ENCODE results near the gene COL20A1. TPM values are rescaled to one million over a fixed set of nuclear protein-coding genes. Genes with fewer than 3 reads are reported as not detected.
"Not testable (repeated sequence)": the region's sequence is repeated elsewhere in the genome, so short reads cannot be mapped to it uniquely, and the experiment has no call there.

Gene COL20A1
- total and polyA plus RNA-seq, 5 experiments from 2014 or later, result 0.25 TPM; not detected in 4

DNA sequence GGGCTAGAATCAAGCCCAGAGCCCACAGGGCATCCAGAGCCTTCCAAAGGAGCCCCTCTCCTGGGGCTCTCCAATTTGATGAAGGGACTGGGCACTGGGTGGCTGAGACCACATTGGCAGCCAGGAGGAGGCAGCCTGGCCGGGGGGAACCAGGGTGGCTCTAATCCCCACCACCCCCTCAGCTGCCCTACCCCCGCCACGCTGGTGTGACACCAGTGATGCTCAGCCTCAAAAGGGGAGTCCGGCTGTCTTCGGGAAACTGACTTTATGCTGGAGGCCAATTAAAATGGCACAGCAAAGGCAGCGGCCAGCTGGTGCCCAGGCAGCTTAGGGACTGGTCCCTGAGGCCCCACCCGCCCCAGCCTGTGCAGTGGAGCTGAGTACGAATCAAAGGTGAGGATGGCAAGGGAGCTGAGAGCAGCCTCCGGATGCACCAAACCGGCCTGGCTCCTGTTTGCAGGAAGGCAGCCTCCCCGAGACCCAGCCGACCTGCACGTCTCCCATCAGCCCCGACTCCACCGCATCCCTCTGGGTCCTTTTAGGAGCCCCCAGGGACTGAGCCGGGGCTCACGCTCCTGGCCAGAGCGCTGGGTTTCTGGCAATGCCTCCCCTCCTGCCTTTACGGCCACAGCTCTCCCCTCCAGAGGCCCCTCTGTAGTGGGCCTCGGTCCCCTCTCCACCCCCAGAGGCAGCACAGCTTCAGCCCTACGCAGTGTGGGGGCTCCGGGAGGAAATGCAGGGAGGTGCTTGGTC, 39.7 kb downstream of the COL20A1 start:
- Mint-ChIP-seq H3K36me3 (peaks cover 0 to 7% (median 0%) of the 10 kb centered on the region in 3 donors), H3K9me3 (peaks cover 0 to 12% (median 8%) of the 10 kb centered on the region in 9 donors), H3K4me3 (no peak overlapping the region), H3K27me3 (peaks cover 13 to 48% (median 32%) of the 10 kb centered on the region in 5 donors), H3K27ac (no peak overlapping the region), H3K4me1 (no peaks in the 10 kb centered on the region)
- no peak for ATAC-seq
- DNase-seq, result no peak
- POLR2A ChIA-PET, result interaction anchor here (0.6 kb wide), 1 partner anchor 189 kb away, joined by 3 read pairs; no protein-coding TSS in a partner anchor

DNA sequence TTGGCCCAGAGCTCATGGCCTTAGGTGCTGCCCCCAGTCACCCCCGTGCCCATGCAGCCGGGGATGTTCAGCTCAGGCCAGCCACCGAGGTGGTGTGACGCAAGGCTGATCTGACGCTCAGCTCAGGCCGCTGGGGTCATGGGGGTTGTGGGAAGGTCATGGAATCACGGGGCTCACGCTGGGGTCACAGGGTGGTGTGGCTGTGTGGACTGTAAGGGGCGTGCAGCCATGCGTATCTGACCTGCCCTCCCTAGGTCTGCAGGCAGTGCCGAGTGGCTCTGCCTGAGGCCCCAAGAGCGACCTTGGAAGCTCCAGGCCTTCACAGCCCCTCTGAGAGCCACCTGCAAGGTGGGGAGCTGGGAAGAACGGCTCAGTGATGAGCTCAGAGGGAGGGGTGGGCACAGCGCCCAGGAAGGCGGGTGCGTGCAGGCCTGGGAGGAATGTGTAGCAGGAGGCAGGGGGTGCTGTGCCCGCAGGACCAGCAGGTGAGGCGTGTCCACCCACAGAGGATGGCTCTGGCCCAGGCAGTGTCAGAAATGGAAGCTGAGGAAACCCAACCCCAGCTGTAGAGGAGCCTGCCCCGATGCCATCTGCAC, 40.4 kb downstream of the COL20A1 start:
- DNase-seq, result no peak
- H3K4me3 Mint-ChIP-seq, result no peak overlapping the region
- peaks cover 15 to 55% (median 36%) of the 10 kb centered on the region in 5 donors for H3K27me3 Mint-ChIP-seq
- ATAC-seq, result no peak
- H3K27ac Mint-ChIP-seq, result no peak overlapping the region
- H3K9me3 Mint-ChIP-seq, result peaks cover 0 to 12% (median 8%) of the 10 kb centered on the region in 9 donors
- H3K36me3 Mint-ChIP-seq, result peaks cover 0 to 7% (median 0%) of the 10 kb centered on the region in 3 donors
- POLR2A ChIA-PET, result no interaction called here
- H3K4me1 Mint-ChIP-seq, result no peaks in the 10 kb centered on the region

DNA sequence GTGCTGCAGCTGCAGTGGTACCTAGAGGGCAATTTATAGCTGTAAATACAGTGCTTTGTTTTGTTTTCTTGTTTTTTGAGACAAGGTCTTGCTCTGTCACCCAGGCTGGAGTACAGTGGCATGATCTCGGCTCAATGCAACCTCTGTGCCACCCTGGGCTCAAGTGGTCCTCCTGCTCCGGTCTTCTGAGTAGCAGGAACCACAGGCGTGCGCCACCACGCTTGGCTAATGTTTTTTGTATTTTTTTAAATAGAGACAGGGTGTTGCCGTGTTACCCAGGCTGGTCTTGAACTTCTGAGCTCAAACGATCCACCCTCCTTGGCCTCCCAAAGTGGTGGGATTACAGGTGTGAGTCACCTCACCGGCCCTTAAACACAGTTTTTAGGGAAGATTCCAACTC, 41.4 kb downstream of the COL20A1 start:
- no peak for ATAC-seq
- Mint-ChIP-seq H3K4me3 (no peak overlapping the region), H3K4me1 (no peaks in the 10 kb centered on the region), H3K27ac (no peak overlapping the region), H3K9me3 (peaks cover 0 to 12% (median 8%) of the 10 kb centered on the region in 9 donors), H3K27me3 (peaks cover 16 to 63% (median 42%) of the 10 kb centered on the region in 5 donors), H3K36me3 (peaks cover 0 to 7% (median 0%) of the 10 kb centered on the region in 3 donors)
- POLR2A ChIA-PET, result no interaction called here
- DNase-seq, result no peak

DNA sequence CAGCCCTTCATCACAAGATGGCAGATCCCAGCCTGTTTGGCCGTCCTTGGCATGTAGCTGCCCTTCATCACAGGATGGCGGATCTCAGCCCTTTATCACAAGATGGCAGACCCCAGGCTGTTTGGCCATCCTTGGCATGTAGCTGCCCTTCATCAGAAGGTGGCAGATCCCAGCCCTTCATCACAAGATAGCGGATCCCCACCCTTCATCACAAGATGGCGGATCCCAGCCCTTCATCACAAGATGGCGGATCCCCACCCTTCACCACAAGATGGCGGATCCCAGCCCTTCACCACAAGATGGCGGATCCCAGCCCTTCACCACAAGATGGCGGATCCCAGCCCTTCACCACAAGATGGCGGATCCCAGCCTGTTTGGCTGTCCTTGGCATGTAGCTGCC, 42.1 kb downstream of the COL20A1 start:
- H3K36me3 Mint-ChIP-seq, H3K27ac Mint-ChIP-seq, ATAC-seq, H3K4me1 Mint-ChIP-seq, POLR2A ChIA-PET, DNase-seq, H3K4me3 Mint-ChIP-seq: not testable (repeated sequence)
- peaks cover 0 to 12% (median 6%) of the 10 kb centered on the region in 9 donors for H3K9me3 Mint-ChIP-seq
- H3K27me3 Mint-ChIP-seq, result peaks cover 17 to 63% (median 42%) of the 10 kb centered on the region in 5 donors

DNA sequence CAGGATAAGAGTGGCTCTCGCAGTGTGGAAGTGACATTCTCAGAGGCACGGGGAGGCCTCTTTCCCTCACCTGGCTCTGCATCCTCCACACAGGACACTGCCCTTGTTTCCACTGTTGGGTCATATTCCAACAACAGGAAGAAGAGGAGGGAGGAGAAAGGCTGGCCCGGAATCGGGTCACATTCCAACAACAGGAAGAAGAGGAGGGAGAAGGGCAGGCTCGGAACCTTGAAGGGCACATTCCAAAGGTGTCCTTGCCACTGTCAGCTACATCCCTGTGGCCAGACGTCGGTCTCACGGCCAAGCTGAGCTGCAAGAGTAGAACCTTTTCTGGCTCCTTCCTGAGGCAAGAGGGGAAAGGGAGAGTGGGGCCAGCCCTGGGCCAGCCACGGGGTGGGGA, 42.7 kb downstream of the COL20A1 start:
- Mint-ChIP-seq H3K27ac (no peak overlapping the region), H3K4me3 (no peak overlapping the region), H3K9me3 (peaks cover 0 to 12% (median 6%) of the 10 kb centered on the region in 9 donors), H3K4me1 (no peaks in the 10 kb centered on the region), H3K27me3 (peaks cover 22 to 67% (median 42%) of the 10 kb centered on the region in 5 donors), H3K36me3 (peaks cover 0 to 7% (median 0%) of the 10 kb centered on the region in 3 donors)
- ATAC-seq (no peak), DNase-seq (no peak)
- POLR2A ChIA-PET, result no interaction called here

DNA sequence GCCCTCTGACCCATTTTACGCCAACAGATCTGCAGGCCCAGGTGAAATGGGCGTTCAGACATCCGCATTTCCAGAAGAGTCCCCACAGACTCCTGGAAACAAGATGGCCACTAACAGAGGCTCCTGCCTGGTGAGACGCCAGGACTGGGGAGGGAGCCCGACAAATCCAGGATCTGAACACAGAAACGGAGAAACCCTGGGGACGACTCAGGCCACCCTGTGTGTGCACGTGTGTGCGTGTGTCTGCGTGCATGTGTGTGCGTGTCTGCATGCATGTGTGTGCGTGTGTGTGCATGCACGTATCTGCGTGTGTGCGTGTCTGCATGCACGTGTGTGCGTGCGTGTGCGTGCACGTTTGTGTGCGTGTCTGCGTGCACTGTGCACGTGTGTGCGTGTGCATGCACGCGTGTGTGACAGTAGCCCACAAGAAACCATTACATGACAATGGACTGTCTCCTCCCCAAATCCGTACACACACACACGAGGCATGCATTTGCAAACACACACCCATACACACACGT, 43.3 kb downstream of the COL20A1 start:
- H3K36me3 Mint-ChIP-seq, result peaks cover 0 to 7% (median 0%) of the 10 kb centered on the region in 3 donors

DNA sequence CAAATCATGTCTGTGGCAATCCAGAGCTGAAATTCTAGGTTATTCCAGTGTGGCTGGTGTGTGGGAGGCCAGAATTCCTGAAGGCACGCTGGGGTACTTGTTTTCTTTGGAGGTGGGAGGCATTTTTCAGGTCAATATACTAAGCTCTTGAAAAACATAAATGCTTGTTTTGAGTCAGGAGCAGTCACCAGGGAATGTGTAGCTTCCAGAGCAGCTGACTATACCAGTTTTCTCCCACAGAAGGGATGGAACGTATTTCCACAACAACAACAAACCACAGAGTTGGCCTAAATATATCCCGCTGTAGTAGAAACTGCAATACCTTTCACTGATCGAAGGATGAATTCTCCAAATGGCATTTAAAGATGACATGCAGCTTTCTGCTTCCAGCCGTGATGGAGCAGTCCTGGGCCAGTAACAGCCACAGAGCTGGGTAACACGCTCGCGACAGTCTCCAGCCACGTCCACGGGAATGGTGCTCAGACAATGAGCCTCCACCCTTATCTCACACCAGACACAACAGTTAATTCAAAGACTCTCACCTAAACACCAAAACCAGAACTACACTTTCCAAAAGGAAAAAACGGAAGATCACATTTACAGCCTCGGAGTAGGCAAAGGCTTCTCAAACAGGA, 44.9 kb downstream of the COL20A1 start:
- Mint-ChIP-seq H3K4me1 (peaks cover 0 to 2% (median 0%) of the 10 kb centered on the region in 4 donors), H3K27me3 (peaks cover 27 to 77% (median 44%) of the 10 kb centered on the region in 5 donors), H3K9me3 (peaks cover 0 to 2% (median 0%) of the 10 kb centered on the region in 9 donors), H3K27ac (no peak overlapping the region), H3K36me3 (no peaks in the 10 kb centered on the region), H3K4me3 (no peak overlapping the region)
- no peak for ATAC-seq
- POLR2A ChIA-PET, result no interaction called here
- no peak for DNase-seq

More for the DNA sequence above, 43.3 kb downstream of the COL20A1 start:
- peaks cover 22 to 73% (median 48%) of the 10 kb centered on the region in 5 donors for H3K27me3 Mint-ChIP-seq
- peaks cover 0 to 10% (median 6%) of the 10 kb centered on the region in 9 donors for H3K9me3 Mint-ChIP-seq
- H3K4me3 Mint-ChIP-seq, result no peak overlapping the region
- DNase-seq (no peak), ATAC-seq (no peak)
- H3K4me1 Mint-ChIP-seq, result no peaks in the 10 kb centered on the region
- H3K27ac Mint-ChIP-seq, result no peak overlapping the region
- POLR2A ChIA-PET, result no interaction called here

DNA sequence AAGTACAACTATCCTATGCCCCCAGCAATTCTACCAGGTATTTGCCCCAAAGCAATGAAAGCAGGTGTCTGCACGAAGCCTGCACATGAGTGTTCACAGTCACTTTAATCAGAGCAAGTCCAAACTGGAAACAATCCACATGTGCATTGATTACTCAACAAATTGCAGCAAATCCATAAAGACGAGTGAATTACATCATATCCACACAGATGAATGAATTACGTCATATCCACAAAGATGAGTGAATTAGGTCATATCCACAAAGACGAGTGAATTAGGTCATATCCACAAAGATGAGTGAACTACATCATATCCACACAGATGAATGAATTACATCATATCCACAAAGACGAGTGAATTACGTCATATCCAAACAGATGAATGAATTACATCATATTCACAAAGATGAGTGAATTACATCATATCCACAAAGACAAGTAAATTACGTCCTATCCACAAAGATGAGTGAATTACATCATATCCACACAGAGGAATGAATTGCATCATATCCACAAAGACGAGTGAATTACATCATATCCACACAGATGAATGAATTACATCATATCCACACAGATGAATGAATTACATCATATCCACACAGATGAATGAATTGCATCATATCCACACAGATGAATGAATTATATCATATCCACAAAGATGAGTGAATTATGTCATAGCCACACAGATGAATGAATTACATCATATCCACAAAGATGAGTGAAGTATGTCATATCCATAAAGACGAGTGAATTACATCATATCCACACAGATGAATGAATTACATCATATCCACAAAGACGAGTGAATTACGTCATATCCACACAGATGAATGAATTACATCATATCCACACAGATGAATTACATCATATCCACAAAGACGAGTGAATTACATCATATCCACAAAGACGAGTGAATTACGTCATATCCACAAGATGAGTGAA, 46.4 kb downstream of the COL20A1 start:
- peaks cover 26 to 62% (median 40%) of the 10 kb centered on the region in 5 donors for H3K27me3 Mint-ChIP-seq
- H3K36me3 Mint-ChIP-seq, DNase-seq, ATAC-seq, H3K4me1 Mint-ChIP-seq, POLR2A ChIA-PET, H3K4me3 Mint-ChIP-seq, H3K9me3 Mint-ChIP-seq, H3K27ac Mint-ChIP-seq: not testable (repeated sequence)

DNA sequence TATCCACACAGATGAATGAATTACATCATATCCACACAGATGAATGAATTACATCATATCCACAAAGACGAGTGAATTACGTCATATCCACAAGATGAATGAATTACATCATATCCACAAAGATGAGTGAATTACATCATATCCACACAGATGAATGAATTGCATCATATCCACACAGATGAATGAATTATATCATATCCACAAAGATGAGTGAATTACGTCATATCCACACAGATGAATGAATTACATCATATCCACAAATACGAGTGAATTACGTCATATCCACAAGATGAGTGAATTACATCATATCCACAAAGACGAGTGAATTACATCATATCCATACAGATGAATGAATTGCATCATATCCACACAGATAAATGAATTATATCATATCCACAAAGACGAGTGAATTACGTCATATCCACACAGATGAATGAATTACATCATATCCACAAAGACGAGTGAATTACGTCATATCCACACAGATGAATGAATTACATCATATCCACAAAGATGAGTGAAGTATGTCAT, 47.2 kb downstream of the COL20A1 start:
- ATAC-seq, H3K36me3 Mint-ChIP-seq, POLR2A ChIA-PET, H3K4me3 Mint-ChIP-seq, H3K9me3 Mint-ChIP-seq, H3K27ac Mint-ChIP-seq, DNase-seq, H3K4me1 Mint-ChIP-seq: not testable (repeated sequence)
- peaks cover 26 to 60% (median 36%) of the 10 kb centered on the region in 5 donors for H3K27me3 Mint-ChIP-seq

DNA sequence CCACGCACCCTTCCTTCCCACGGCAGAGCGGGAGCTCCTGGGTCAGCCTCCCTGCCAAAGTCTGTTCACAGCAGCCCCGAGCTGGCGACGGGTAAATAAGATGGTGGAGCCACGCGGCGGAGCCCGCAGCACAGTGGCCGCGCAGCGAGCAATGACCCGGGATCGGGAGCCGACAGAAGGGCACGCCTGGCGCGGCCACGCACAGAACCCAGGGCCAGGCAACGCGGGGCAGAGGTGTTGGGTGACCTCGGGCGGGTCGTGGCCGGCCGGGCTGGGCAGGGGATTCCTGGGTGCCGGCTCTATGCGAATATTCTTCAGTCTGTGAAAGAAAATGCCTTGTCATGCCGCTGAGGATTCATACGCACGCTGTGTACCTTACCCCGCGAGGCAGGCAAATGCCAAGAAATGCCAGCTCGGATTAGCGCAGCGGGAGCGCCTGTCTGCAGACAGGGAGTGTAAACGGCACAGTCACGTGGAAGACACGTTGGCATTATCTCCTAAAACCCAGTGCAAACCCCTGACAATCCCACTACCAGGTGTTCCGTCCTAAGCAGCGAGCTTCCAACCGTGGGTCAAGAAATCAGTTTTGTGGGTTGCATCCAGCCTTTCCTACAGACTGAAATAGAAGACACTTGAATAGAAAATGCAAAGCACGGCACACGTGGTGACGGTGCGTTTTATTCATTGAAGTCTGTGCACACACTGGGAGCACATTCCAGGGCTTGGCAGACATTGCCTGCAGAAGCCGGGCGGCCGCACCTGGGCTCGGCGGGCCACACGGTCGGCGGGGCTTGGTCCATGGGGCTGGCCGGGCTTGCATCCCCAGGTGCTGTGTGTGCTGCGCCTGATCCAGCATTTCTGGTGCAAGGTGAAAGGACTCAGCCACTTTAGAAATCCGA, 49.8 kb downstream of the COL20A1 start:
- ATAC-seq (no peak), DNase-seq (no peak)
- Mint-ChIP-seq H3K36me3 (no peaks in the 10 kb centered on the region), H3K9me3 (peaks cover 0 to 2% (median 0%) of the 10 kb centered on the region in 9 donors), H3K27ac (no peak overlapping the region), H3K4me3 (no peak overlapping the region), H3K4me1 (peaks cover 0 to 2% (median 0%) of the 10 kb centered on the region in 4 donors), H3K27me3 (peaks cover 15 to 36% (median 19%) of the 10 kb centered on the region in 5 donors)
- POLR2A ChIA-PET, result interaction anchor here (0.6 kb wide), 1 partner anchor 385 kb away, joined by 3 read pairs; no protein-coding TSS in a partner anchor
